Breast epithelium (tissue), 4 donors: ENCODE data around the gene PABPC1L. TPM values are rescaled to one million over a fixed set of nuclear protein-coding genes. Genes with fewer than 3 reads are reported as not detected.

Experiments
- DNase-seq, 2 donors: peaks; one replicate each; pipeline ENCODE4 v3.0.0-alpha.2; 2019; ENCODE audit warnings: low spot score in 2 of 2
- H3K27ac ChIP-seq, 2 donors: fragments of 200-600 bp; sonication (generic) in 1 of 2; one replicate each; pipeline ENCODE4 v1.5.1; 2016 to 2019; ENCODE audit warnings: mild to moderate bottlenecking in 1 of 2
- H3K27me3 ChIP-seq, 2 donors: fragments of 200-600 bp; sonication (generic) in 1 of 2; one replicate each; pipeline versions ENCODE4 v1.5.1 to v1.6.0; 2017 to 2019; ENCODE audit warnings: control low read depth in 1 of 2, mild to moderate bottlenecking in 1 of 2
- H3K36me3 ChIP-seq: fragments of 200-600 bp; one replicate; pipeline ENCODE4 v1.5.1; 2019
- H3K4me1 ChIP-seq, 2 donors: fragments of 200-600 bp; sonication (generic); one replicate each; pipeline ENCODE4 v1.5.1; 2016 to 2019; ENCODE audit warnings: control low read depth in 1 of 2
- H3K4me3 ChIP-seq, 3 donors: fragments of 200-600 bp; sonication (generic); 1 replicate in 2 of 3; 2 replicates in 1 of 3; pipeline ENCODE4 v1.5.1; 2016 to 2019; ENCODE audit warnings: mild to moderate bottlenecking in 3 of 3, moderate library complexity in 2 of 3
- H3K9me3 ChIP-seq, 2 donors: fragments of 200-600 bp; sonication (generic) in 1 of 2; one replicate each; pipeline ENCODE4 v1.5.1; 2016 to 2019; ENCODE audit warnings: control low read depth in 1 of 2
- CTCF ChIP-seq, 3 donors: fragments of 450-650 bp; IDR thresholded peaks; one replicate each; pipeline ENCODE4 v1.5.1; 2016 to 2017; ENCODE audit warnings: antibody characterized with exemption in 3 of 3, mild to moderate bottlenecking in 3 of 3, moderate library complexity in 3 of 3
- POLR2A ChIP-seq: fragments of 450-650 bp; IDR thresholded peaks from one replicate; pipeline ENCODE4 v1.6.1; 2016; ENCODE audit warnings: antibody characterized with exemption, mild to moderate bottlenecking, moderate library complexity
- POLR2AphosphoS5 ChIP-seq, 3 donors: sonication (generic); formaldehyde crosslinking; IDR thresholded peaks; one replicate each; pipeline ENCODE4 v1.6.1; 2017; ENCODE audit warnings: antibody characterized with exemption in 3 of 3
- intact Hi-C: fragments of 100-400 bp; cut with DNase I; formaldehyde crosslinking; loops from one replicate; pipeline ENCODE4 v1.15.1; 2023; ENCODE audit warnings: low total_unique reads
- total RNA-seq, 3 donors: library from RNA; depleted of rRNA; stranded (reverse); fragments of >200 nt; gene quantifications; one replicate each; pipeline ENCODE4 v1.1.0, GENCODE V29; 2016

The PABPC1L gene
- total RNA-seq, 3 donors from 2014 or later = 6.9 to 55.3 (median 28.8) TPM

GRCh38 chr20:44912189-44912588, 2.3 kb downstream of the PABPC1L start:
- Histone ChIP-seq H3K27me3 (no peaks in the 10 kb centered on the region), H3K4me3 (no peak overlapping the region), H3K36me3 (no peaks in the 10 kb centered on the region), H3K9me3 (no peaks in the 10 kb centered on the region), H3K27ac (no peak overlapping the region), H3K4me1 (peaks cover 0 to 3% of the 10 kb centered on the region in 2 donors)
- intact Hi-C loops = loop anchor here (5.0 kb wide), 1 partner anchor 900 kb away; no protein-coding TSS in a partner anchor
- no peak for TF ChIP-seq POLR2A
- no peak for TF ChIP-seq POLR2AphosphoS5 (IDR thresholded peaks at IDR 0.05)
- TF ChIP-seq CTCF (IDR thresholded peaks at IDR 0.05) = no peak
- DNase-seq = no peak

GRCh38 chr20:44914924-44915323, 5.1 kb downstream of the PABPC1L start:
- H3K36me3 ChIP-seq = no peaks in the 10 kb centered on the region
- H3K27me3 ChIP-seq = no peaks in the 10 kb centered on the region
- intact Hi-C loops = loop anchor here (5.0 kb wide), 1 partner anchor 903 kb away; no protein-coding TSS in a partner anchor
- no peaks in the 10 kb centered on the region for H3K9me3 ChIP-seq
- no peak for TF ChIP-seq POLR2AphosphoS5 (IDR thresholded peaks at IDR 0.05)
- TF ChIP-seq CTCF (IDR thresholded peaks at IDR 0.05) = no peak
- no peak for TF ChIP-seq POLR2A
- no peaks in the 10 kb centered on the region for H3K4me1 ChIP-seq
- H3K27ac ChIP-seq = no peak overlapping the region
- DNase-seq = no peak
- H3K4me3 ChIP-seq = no peak overlapping the region

- no peaks in the 10 kb centered on the region for H3K36me3 ChIP-seq
- no peaks in the 10 kb centered on the region for H3K27me3 ChIP-seq
- no peaks in the 10 kb centered on the region for H3K9me3 ChIP-seq
- DNase-seq = no peak
- no peaks in the 10 kb centered on the region for H3K4me1 ChIP-seq
- TF ChIP-seq POLR2AphosphoS5 (IDR thresholded peaks at IDR 0.05) (no peak), POLR2A (no peak), CTCF (IDR thresholded peaks at IDR 0.05) (no peak)
- H3K27ac ChIP-seq = no peak overlapping the region
- intact Hi-C loops = no loop called here
- H3K4me3 ChIP-seq = no peak overlapping the region
These were observed 6.7 kb downstream of the PABPC1L start for GRCh38 chr20:44916586-44916985.

GRCh38 chr20:44917399-44917798, 7.5 kb downstream of the PABPC1L start:
- no peak for DNase-seq
- Histone ChIP-seq H3K4me3 (no peak overlapping the region), H3K27ac (no peak overlapping the region), H3K27me3 (no peaks in the 10 kb centered on the region), H3K36me3 (no peaks in the 10 kb centered on the region), H3K9me3 (no peaks in the 10 kb centered on the region), H3K4me1 (no peaks in the 10 kb centered on the region)
- TF ChIP-seq CTCF (IDR thresholded peaks at IDR 0.05) = no peak
- TF ChIP-seq POLR2A = no peak
- no peak for TF ChIP-seq POLR2AphosphoS5 (IDR thresholded peaks at IDR 0.05)
- intact Hi-C loops = no loop called here

GRCh38 chr20:44918342-44918741, 8.5 kb downstream of the PABPC1L start:
- Histone ChIP-seq H3K27me3 (no peaks in the 10 kb centered on the region), H3K4me3 (no peak overlapping the region)
- intact Hi-C loops = no loop called here

More at GRCh38 chr20:44918342-44918741, 8.5 kb downstream of the PABPC1L start:
- Histone ChIP-seq H3K27ac (no peak overlapping the region), H3K9me3 (no peaks in the 10 kb centered on the region), H3K36me3 (no peaks in the 10 kb centered on the region), H3K4me1 (no peaks in the 10 kb centered on the region)
- no peak for DNase-seq
- no peak for TF ChIP-seq POLR2AphosphoS5 (IDR thresholded peaks at IDR 0.05)
- no peak for TF ChIP-seq CTCF (IDR thresholded peaks at IDR 0.05)
- TF ChIP-seq POLR2A = no peak
